ENCODE data around the gene CDKL5.

Gene CDKL5

DNA sequence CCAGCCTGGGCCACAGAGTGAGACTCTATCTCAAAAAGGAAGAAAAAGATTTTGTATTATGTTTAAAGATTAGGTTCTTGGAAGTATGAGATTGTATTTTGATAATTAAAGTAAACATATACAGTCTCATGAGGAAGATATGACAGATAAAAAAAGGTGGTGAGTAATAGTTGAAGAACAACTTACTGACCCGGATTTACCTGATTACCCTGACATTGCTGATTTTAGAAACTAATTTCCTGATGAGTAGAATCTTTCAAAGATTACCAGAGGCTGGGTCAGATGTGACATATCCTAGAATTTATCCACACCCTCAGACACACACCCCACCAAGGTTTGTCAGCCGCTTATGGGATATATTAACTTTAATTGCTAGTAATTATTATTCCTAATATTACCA lies 9.5 kb downstream of the CDKL5 start:
- H3K27ac ChIP-seq = no peak overlapping the region
- TF ChIP-seq, protein P1, sequence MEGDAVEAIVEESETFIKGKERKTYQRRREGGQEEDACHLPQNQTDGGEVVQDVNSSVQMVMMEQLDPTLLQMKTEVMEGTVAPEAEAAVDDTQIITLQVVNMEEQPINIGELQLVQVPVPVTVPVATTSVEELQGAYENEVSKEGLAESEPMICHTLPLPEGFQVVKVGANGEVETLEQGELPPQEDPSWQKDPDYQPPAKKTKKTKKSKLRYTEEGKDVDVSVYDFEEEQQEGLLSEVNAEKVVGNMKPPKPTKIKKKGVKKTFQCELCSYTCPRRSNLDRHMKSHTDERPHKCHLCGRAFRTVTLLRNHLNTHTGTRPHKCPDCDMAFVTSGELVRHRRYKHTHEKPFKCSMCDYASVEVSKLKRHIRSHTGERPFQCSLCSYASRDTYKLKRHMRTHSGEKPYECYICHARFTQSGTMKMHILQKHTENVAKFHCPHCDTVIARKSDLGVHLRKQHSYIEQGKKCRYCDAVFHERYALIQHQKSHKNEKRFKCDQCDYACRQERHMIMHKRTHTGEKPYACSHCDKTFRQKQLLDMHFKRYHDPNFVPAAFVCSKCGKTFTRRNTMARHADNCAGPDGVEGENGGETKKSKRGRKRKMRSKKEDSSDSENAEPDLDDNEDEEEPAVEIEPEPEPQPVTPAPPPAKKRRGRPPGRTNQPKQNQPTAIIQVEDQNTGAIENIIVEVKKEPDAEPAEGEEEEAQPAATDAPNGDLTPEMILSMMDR (conservative IDR thresholded peaks at IDR 0.05) = no peak

DNA sequence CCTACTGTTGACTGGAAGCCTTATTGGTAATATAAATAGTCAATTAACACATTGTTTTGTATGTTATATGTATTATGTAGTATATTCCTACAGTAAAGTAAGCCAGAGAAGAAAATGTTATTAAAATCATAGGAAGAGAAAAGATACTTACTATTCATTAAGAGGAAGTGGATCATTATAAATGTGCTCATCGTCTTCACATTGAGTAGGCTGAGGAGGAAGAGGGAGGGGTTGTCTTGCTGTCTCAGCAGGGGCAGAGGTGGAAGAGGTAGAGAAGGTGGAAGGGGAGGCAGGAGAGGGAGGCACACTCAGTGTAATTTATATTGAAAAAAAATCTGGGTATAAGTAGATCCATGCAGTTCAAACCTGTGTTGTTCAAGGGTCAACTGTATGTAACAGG lies 10.6 kb downstream of the CDKL5 start:
- TF ChIP-seq, protein P1 (conservative IDR thresholded peaks at IDR 0.05) = no peak
- TF ChIP-seq ZFX (IDR thresholded peaks at IDR 0.05) = no peak
- H3K27ac ChIP-seq = no peak overlapping the region

DNA sequence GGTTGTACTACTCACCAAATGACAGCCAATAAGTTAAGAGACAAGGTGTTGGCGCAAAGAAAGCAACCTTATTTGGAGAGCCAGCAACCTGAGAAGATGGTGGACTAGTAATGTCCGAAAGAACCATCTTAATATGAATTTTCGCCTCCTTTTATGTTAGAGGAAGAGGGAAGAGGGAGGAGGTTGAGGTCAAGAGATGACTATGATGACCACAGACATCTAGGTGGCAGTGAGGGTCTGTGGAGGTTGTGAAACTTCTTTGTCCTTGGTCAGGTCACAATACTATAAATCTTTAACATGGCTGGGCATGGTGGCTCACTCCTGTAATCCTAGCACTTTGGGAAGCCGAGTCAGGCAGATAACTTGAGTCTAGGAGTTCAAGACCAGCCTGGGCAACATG lies 15.4 kb downstream of the CDKL5 start:
- TF ChIP-seq, protein P1 (conservative IDR thresholded peaks at IDR 0.05) = no peak
- TF ChIP-seq ZFX (IDR thresholded peaks at IDR 0.05) = no peak
- H3K27ac ChIP-seq = no peak overlapping the region

DNA sequence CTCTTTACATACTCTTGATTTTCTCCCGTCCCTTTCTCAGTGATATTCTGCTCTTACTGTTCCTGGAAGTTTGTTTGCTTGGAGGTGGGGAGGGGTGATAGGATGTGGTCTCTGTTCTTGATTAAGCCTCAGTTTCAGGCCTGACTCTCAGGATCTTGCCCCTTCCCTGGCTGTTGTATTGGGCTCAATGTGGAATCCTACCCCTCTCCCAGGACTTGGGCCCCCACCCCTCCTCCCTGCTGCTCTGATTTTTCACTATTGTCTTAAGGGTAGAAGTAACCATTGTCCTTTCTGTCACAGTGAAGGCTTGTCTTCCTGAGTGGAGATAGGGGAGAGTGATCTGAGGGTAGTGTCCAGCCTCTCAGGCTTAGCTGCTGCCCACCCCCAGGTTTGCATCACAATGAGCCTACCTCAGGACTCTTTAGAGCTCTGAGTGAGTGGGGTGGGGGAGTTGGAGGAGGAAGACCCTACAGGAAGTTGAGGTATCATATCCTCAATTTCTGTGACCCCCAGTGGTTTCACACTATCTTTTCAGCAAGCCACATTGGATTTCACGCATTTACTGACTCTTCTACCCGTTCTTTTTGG lies 16.5 kb downstream of the CDKL5 start:
- TF ChIP-seq ZFX (IDR thresholded peaks at IDR 0.05) = no peak
- TF ChIP-seq, protein P1 (conservative IDR thresholded peaks at IDR 0.05) = no peak
- no peak overlapping the region for H3K27ac ChIP-seq

DNA sequence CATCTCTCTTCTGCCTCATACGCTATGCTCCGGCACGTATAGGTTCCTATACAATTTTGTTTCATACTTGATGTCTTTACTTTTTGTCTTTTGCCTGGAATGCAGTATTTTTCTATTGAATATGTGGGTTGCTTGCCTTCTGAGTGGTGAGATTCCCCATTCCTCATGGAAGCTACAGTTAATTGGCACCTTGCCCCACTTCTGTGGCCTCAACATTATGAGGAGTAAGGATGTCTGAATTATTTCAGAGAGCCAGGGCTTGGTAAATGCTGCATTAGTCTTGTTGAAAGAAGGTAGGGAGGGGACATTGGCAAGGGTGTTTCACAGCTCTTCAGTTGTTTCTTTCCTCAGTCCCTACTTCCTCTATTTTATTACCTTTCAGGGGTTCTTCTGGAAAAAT lies 23.0 kb downstream of the CDKL5 start:
- TF ChIP-seq ZFX (IDR thresholded peaks at IDR 0.05) = no peak
- TF ChIP-seq, protein P1 (conservative IDR thresholded peaks at IDR 0.05) = no peak

DNA sequence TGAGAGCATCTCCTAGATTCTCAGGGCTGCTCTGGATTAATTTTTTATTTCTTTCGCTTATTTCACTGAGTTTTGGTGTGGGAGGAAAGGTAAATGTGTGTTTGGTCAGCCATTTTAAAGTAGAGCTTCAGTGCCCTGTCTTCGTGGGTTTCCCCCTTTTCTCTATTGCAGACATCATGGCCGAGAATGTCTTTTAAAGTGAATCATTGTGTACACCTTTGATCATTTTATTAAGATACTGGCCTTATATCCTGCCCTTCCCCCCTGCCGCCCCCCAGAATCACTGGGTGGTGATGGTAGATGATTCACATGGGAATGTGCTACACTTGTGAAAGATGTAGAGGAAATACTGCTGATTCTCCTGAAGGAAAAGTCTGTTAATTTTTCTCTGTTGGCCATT lies 23.8 kb downstream of the CDKL5 start:
- no peak overlapping the region for H3K27ac ChIP-seq
- TF ChIP-seq, protein P1 (conservative IDR thresholded peaks at IDR 0.05) = no peak
- TF ChIP-seq ZFX (IDR thresholded peaks at IDR 0.05) = no peak

More for the DNA sequence above, 23.0 kb downstream of the CDKL5 start:
- no peak overlapping the region for H3K27ac ChIP-seq

DNA sequence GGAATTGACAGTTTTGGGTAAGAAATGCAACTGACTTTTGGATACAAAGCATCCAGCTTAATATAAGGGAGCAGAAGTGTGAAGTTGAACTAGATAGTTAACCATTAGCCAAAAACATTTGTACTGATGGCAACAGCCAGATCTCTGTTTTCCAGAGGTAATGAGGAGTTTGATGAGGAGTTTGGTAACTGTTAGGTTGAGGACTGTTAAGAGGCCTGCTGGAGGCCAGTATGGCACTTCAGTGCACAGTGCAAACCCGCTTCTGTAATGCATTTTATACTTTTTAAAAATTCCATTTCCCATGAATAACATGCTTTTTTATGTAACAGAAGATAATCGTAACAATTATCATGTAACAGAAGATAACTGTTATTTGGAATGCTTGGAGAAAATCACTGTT lies 30.0 kb downstream of the CDKL5 start:
- H3K27ac ChIP-seq = no peak overlapping the region
- TF ChIP-seq, protein P1 (conservative IDR thresholded peaks at IDR 0.05) = no peak
